Posterior cingulate gyrus (tissue), 11 donors: Measurements from ENCODE around the gene ZNF138.
"Not testable (repeated sequence)": the region's sequence is repeated elsewhere in the genome, so short reads cannot be mapped to it uniquely, and the experiment has no call there.

Source experiments
- DNase-seq, 10 donors: peaks; one replicate each; pipeline versions ENCODE4 v3.0.0 to v3.0.0-alpha.2; 2020 to 2021; ENCODE audit warnings: mixed read lengths in 3 of 10
- intact Hi-C: fragments of 100-400 bp; cut with DNase I; formaldehyde crosslinking; loops from one replicate; pipeline ENCODE4 v1.15.1; 2023

The ZNF138 gene

DNA sequence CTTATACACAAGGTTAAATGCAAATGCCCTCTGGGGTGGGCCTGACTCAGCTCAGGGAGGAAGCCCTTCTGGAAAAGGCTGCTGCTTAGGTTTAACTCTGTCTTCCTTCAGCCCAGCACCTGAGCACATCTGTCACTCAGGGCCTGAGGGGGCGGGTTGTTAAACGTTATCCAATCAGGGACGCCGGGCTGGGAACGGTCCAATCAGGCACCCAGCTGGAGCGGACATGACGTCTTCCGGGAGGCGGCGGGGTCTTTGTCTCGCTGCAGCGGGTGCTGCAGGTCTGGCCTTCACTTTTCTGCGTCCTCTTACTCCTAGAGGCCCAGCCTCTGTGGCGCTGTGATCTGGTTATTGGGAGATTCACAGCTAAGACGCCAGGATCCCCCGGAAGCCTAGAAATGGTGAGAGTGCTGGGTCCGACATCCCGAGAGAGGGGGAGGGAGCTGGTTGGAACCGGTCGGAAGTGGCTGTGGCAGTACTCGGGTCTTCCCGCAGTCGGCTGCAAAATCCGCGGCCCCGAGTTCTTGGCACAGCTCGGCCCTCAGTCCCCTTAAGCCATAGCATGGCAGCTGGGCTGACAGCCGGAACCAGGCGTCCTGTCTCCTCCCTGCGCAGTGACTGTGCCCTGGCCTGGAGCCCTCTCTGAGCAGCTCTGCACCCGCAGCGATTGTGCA is at the start of gene ZNF138:
Gene ZNF138 (plus strand): TSS at position 258 of the 674 bp plus-strand sequence. CDS start 141 bp downstream, at position 399.
- intact Hi-C loops, result loop anchor here (5.0 to 10.0 kb wide), 3 partner anchors 130 to 490 kb away; partner anchors contain the start of genes ZNF107 and ZNF680
- DNase-seq, result peak; percentile 92 to 100 (median 97)

DNA sequence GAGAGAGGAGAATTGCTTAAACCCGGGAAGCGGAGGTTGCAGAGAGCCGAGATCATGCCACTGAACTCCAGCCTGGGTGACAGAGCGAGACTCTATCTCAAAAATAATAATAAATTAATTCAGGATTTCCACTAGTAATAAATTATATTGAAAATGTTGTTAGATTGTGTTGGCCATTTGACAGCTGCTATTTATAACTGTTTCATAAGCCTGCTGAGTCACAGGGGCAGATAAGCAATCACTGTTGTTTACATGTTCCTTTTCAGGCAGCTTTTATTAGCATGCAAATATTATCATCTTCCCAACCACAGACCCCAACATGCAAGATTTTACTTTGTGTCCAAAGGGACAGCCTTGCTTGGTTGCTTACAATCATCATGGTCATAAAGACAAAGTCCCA is 49.5 kb upstream of the ZNF138 start:
- intact Hi-C loops, result no loop called here
- DNase-seq, result no peak

DNA sequence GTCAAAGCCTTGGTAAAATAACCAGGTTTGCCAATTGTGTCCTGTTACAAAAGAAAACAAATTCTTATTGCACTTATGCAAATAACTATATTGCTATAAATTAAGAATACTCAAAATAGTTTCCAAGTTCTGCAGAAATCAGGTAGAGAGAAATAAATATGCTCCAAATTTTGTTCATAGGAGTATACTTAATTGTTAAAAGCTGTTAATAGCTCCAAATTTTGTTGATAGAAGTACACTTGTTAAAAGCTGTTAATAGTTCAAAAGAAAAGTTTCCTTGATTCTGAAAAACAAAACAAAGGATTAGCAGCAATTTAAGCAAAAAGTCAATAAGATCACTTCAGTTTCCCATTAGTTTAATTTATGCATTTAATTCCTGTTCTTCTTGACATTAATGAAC is 46.4 kb upstream of the ZNF138 start:
- no peak for DNase-seq
- intact Hi-C loops, result no loop called here

DNA sequence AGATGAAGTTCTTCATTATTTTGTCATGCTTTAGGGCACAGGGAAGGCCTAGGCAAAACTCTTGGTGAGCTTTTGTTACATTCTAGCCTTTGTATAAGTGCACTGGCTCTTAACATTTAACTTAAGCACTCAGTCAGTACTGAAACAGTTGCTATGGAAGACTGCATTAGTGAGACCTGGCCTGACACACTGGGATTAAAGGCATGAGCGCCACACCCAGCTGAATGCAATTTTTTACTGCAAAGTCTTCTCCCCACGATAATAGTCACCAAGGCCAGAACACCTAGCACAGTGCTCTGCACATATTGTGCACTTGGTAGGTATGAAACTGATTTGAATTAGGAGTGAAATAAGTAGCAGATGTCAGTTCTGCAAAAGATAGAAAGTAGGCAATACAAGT is 41.2 kb upstream of the ZNF138 start:
- DNase-seq, result no peak

DNA sequence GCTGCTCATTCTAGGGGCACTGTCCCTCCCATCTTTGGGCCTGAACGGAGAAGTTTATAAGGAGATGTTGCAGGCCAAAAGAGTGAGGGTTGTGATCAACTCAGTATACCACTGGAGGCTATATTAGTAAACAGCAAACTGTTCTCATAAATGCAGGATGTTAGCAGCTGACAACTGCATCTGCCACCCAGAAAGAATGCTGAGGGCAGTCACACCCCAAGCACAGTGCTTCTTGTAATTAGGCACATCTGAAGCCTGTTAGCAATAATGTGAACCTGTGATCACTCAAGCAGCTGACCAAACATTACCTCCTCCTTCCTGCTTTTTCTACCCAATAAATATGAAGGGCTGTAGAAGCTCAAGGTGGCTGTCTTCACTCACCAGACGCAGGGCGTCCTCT is 38.4 kb upstream of the ZNF138 start:
- intact Hi-C loops, result no loop called here
- DNase-seq, result no peak

More for the DNA sequence above, 41.2 kb upstream of the ZNF138 start:
- intact Hi-C loops, result no loop called here

DNA sequence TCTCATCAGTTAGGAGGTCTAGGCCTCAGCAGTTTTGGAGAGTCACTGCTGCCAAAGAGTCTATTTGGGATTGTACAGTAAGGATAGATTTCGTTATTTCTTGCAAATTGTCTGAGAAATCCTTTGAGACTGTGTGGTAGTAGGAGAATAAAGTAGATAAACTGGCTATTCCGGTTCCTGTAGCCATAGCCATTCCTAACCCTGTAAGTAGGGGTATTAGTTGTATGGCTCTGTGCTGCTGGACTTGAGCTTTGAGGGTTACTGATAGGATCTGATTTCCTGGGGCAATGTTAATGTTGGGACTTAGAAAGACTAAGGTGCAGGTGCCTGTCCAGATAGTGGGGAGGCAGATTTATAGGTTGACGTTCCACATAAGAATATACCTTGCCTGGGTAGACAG is 36.1 kb upstream of the ZNF138 start:
- DNase-seq, result no peak
- intact Hi-C loops, result no loop called here

DNA sequence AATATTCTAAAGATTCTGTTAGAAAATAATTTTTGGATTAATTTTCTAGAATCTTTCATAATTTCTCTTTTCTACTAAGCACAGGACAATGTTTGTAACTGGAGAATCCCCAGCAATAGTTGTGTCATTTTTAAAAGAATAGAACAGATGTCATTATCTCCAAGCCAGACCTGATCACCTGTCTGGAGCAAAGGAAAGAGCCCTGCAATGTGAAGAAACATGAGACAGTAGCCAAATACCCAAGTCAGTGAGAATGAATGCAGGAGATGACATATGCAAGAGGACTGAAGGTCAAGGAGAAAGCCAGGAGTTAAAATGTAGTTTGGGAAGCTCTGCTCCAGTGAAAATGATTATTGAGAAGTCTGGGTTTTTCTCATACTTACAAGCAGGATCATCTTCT is 25.4 kb upstream of the ZNF138 start:
- no peak for DNase-seq
- intact Hi-C loops, result no loop called here

DNA sequence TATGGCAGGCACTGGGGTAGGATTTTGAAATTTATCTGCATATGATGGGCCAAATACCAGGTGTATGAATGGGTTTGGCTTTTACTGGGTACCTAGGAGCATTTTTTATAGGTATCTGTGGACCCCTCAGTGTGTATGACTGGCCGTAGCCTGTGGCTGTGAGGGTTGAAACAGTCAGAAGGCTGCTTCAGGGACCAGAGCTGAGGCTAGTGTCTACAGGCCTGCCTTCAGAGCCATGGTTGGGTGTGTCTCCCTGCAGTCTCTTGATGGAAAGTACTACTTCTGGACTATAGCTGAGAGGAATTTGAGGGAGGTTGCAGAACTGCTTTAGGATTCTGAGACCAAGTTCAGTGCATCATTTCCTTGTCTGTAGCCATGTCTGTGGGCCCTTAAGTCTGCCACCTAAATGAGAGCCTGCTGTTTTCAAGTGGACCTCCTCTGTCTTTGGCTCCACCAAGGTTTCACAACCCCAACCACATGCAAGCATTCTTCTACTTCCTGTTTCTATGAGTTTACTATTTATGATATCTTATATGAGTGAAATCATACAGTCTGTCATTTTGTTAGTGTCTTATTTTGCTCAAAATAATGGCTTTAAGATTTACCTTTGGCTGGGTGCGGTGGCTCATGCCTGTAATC is 19.9 kb upstream of the ZNF138 start:
- intact Hi-C loops, result no loop called here
- no peak for DNase-seq

DNA sequence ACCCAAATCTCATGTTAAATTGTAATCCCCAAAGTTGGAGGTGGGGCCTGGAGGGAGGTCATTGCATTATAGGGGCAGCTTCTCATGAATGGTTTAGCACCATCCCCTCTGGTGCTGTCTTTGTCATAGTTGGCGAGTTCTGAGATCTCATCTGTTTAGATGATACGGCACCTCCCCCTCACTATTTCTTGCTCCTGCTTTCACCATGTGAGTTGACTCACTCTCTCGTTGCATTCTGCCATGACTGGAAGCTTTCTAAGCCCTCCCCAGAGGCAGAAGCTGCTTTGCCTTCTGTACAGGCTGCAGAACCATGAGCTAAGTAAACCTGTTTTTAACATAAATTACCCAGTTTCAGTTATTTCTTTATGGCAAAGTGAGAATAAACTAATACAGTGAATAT is 18.9 kb upstream of the ZNF138 start:
- DNase-seq, result no peak
- intact Hi-C loops, result no loop called here

DNA sequence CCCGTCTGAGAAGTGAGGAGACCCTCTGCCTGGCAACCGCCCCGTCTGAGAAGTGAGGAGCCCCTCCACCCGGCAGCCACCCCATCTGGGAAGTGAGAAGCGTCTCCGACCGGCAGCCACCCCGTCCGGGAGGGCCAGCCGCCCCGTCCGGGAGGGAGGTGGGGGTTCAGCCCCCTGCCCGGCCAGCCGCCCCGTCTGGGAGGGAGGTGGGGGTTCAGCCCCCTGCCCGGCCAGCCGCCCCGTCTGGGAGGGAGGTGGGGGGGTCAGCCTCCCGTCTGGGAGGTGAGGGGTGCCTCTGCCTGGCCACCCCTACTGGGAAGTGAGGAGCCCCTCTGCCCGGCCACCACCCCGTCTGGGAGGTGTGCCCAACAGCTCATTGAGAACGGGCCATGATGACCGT is 9.4 kb upstream of the ZNF138 start:
- DNase-seq, intact Hi-C loops: not testable (repeated sequence)

DNA sequence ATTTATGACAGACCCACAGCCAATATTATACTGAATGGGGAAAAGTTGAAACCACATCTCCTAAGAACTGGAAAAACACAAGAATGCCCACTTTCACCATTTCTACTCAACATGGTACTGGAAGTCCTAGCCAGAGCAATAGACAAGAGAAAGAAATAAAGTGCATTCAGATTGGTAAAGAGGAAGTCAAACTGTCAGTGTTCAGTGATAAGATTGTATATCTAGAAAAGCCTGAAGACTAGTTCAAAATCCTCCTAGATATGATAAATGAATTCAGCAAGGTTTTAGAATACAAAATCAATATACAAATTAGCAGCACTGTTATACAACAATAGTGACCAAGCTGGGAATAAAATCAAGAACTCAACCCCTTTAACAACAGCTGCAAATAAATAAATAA is 6.9 kb upstream of the ZNF138 start:
- intact Hi-C loops, result no loop called here
- DNase-seq, result no peak

DNA sequence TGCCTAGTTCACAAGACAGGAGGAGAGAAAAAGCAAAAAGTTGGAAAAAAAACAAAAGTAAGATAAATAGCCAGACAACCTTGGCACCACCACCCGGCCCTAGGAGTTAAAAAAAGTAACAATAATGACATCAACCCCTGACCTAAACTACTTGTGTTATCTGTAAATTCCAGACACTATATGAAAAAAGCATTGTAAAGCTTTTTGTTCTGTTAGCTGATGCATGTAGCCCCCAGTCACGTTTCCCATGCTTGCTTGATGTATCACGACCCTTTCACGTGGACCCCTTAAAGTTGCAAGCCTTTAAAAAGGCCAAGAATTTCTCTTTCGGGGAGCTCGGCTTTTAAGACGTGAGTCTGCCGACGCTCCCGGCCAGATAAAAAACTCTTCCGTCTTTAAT is 5.0 kb upstream of the ZNF138 start:
- DNase-seq, intact Hi-C loops: not testable (repeated sequence)

DNA sequence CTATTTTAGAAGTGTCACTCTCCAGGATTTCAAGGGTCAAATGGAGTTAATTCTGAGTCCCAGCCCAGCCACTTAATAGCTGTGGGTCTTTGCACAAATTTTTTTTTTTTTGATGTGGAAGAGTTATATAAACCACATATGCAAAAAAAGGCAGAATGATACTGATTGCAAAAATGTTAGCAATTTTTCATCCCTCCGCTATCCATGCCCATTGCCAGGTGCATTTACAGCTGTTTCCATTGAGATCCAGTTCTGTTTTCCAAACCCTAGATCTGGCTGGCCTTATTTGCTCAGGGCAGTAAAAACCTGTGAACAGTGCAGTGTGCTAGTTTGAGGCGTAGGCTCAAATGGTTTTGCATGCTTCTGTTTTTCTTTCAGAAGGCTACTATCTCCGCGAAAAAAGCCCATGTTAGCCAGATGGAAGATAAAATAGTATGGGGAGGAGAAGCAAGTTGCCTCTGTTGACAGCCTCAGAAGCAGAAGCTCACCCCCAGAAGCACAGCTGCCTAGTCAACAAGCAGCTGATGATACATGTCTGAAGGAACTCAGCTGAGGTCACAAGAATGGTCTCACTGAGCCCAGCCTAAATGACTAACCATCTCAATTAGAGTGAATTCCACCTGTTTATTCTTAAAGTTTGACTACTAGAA is 997 bp upstream of the ZNF138 start:
- intact Hi-C loops, result loop anchor here (5.0 to 10.0 kb wide), 3 partner anchors 128 to 488 kb away; partner anchors contain the start of genes ZNF107 and ZNF680
- DNase-seq, result no peak

DNA sequence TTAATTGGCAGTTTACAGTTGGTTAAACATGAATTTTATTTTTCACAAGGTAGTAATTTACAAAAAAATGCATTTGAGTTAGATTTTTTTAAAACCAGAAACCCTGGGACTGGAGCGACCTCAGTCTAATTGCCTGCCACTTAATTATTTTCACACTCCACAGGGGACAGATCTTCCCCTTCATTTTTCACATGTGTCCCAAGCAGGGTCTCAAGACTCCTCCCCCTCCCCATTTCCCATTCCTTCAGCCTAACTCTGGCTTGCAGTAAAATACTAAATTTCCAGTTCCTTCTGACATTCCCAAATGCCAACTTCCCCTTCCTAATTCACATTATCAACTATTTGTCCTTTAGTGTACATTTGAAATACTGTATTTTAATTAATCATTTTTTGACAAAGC is 948 bp downstream of the ZNF138 start:
- intact Hi-C loops, result loop anchor here (10.0 kb wide), 2 partner anchors 130 to 490 kb away; partner anchors contain the start of gene ZNF107
- no peak for DNase-seq

DNA sequence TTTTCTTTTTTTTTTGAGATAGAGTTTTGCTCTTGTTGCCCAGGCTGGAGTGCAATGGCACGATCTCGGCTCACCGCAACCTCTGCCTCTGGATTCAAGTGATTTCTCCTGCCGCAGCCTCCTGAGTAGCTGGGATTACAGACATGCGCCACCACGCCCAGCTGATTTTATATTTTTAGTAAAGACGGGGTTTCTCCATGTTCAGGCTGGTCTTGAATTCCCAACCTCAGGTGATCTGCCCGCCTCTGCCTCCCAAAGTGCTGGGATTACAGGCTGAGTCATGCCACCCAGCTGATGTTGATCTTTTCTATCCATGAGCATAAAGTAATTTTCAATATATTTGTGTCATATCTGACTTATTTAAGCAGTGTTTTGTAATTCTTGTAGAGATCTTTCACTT is 4.9 kb downstream of the ZNF138 start:
- not testable (repeated sequence) for DNase-seq
- intact Hi-C loops, result loop anchor here (10.0 kb wide), 2 partner anchors 134 to 494 kb away; partner anchors contain the start of gene ZNF107

DNA sequence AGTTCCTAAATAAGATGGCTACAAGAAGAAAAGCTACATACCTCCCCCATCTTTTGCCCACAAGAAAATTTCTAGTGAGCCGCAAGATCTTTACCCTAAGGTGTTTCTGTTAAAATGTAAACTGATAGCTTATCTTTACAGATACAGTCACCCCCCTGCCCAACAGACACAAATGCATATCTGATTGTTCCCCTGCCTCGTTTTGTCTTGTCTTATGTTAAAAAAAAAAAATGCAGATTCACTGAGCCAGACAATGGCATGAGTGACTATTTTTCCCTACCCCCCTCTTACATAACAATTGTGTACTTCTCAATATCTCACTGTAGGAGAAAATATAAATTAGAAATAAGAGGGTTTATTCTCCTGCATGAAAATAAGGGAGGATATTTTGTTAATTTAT is 8.5 kb downstream of the ZNF138 start:
- no peak for DNase-seq
- intact Hi-C loops, result no loop called here

DNA sequence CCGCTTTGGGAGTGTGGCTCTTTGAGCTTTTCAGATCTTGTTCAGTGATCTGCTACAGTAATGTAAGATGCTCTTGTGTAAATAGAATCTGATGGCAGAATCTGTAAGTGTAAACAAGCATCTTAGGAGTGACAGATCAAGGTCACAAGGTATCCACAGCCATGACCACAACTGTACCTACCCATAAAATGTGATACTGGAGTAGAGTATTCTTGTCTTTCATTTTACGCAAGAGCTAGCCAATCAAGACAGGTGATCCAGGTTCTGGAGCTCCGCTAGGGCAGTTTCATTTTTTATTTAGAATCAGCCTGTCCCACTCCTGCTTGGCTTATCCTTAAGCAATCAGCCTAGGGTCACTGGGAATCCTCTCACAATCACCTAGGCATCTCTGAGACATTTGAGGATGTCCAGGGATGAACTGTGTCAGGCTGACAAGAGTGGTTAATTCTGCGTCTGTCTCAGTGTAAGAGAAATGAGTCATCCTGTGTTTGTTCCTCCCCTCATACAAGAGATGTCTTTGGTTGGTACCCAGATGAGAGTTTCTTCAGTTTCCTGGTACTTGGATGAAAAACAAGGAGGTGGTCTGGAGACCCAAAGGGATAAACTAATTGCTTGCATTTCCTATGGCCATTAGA is 13.6 kb downstream of the ZNF138 start:
- intact Hi-C loops, result no loop called here

DNA sequence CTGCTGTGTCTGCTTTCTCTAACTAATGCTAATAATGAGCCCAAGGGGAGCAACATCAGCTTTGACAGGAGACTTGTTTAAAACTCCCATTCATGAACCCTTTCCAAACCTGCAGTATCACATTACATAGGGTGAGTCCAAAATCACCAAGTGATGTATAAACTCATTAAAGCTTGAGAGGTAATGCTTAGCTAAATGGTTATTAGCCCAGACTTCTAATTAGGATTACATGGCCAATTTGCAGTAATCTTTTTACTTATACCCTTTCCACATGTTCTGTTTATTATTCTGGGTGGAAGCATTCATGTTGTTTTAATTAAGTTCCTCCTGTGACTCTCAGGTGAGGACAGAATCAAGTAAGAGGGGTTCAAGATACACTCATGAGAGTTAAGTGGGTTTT is 17.5 kb downstream of the ZNF138 start:
- intact Hi-C loops, result no loop called here
- no peak for DNase-seq

More for the DNA sequence above, 13.6 kb downstream of the ZNF138 start:
- DNase-seq, result no peak

DNA sequence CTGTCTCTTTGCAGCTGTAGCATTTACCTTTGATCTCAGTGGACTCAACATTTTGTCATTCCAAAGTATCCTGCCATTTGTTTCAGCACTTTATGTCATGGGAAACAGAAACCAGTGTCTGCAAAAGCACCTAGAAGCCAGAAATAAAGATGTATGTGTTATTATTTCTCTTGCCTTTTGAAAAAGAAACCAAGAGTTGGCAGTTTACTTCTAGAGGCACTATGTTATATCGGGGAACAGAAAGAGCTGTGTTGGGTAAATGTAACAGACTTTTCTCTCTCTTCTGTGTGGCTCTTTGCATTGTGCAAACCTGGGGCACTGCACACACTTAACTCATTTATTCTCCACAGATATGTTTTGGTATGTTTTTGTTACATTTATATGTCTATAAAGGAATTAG is 36.7 kb downstream of the ZNF138 start:
- intact Hi-C loops, result no loop called here

DNA sequence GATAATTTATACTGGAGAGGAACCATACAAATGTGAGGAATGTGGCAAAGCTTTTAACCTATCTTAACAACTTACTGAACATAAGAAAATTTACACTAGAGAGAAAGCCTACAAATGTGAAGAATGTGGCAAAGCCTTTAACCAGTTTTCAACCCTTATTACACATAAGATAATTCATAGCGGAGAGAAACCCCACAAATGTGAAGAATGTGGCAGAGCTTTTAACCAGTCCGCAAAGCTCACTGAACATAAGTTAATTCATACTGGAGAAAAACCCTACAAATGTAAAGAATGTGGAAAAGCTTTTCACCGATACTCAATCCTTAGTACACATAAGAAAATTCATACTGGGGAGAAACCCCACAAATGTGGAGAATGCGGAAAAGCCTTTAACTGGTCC is 37.9 kb downstream of the ZNF138 start:
- intact Hi-C loops, result no loop called here
- DNase-seq, result no peak

More for the DNA sequence above, 36.7 kb downstream of the ZNF138 start:
- no peak for DNase-seq

DNA sequence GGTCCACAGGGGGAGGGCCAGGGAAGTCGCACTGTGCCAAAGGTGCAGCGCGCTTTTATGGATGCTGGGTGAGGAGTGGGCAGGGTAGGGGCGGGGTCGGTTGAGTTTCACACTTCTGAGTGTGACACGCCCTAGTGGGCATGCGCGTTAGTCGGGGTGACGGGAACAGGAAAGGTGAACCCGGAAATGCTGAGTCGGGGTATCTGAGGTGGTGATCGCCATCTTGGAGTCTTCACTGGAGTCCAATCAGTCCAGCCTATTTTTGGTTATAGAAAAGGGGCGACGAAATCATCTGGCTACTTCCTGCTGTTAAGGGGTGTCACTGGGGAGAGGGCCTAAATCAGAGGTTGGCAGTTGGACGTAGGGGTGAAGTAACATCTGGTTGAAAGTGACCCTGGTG is 40.8 kb downstream of the ZNF138 start:
- intact Hi-C loops, result no loop called here

More for the DNA sequence above, 40.8 kb downstream of the ZNF138 start:
- no peak for DNase-seq
